HepG2 (cell line): ENCODE data around the gene KNL1. TPM values are rescaled to one million over a fixed set of nuclear protein-coding genes. Genes with fewer than 3 reads are reported as not detected.
A peak's percentile ranks its signal among the peaks of the same experiment; 100 is the strongest.

Source experiments
- ATM ChIP-seq: fragments of 450-650 bp; IDR thresholded peaks from 2 replicates; pipeline ENCODE4 v1.7.1; 2017; ENCODE audit warnings: mild to moderate bottlenecking, borderline replicate concordance
- CBFB ChIP-seq: sonication (generic); formaldehyde crosslinking; IDR thresholded peaks from 2 replicates; pipeline ENCODE4 v1.4.0; 2020; ENCODE audit warnings: missing genetic modification reagents
- DBP ChIP-seq: sonication (generic); formaldehyde crosslinking; IDR thresholded peaks from 2 replicates; pipeline ENCODE4 v1.4.0; 2020; ENCODE audit warnings: missing genetic modification reagents; ENCODE audit errors: not compliant biosample characterization
- FOXA3 ChIP-seq: IDR thresholded peaks from 2 replicates; pipeline ENCODE4 v1.6.1; 2016; ENCODE audit warnings: missing genetic modification reagents, missing compliant biosample characterization
- GATAD2A ChIP-seq: IDR thresholded peaks from 2 replicates; pipeline ENCODE4 v1.6.1; 2016
- IRF2 ChIP-seq: IDR thresholded peaks from 2 replicates; pipeline ENCODE4 v1.6.1; 2018; ENCODE audit warnings: missing genetic modification reagents, missing compliant biosample characterization
- IRX3 ChIP-seq: sonication (generic); formaldehyde crosslinking; IDR thresholded peaks from 2 replicates; pipeline ENCODE4 v1.8.1; 2023; ENCODE audit warnings: mild to moderate bottlenecking, low read depth, missing genetic modification reagents, borderline replicate concordance
- KLF16 ChIP-seq, 2 experiments: sonication (generic) in 1 of 2; formaldehyde crosslinking in 1 of 2; IDR thresholded peaks; 2 replicates each; pipeline versions ENCODE4 v1.6.1 to v1.8.0; 2016 to 2023; ENCODE audit warnings: missing genetic modification reagents in 2 of 2, missing compliant biosample characterization in 1 of 2
- MEIS2 ChIP-seq: sonication (generic); formaldehyde crosslinking; IDR thresholded peaks from 2 replicates; pipeline ENCODE4 v1.9.0; 2021; ENCODE audit warnings: mild to moderate bottlenecking, missing genetic modification reagents
- PPARG ChIP-seq: conservative IDR thresholded peaks from 2 replicates; pipeline ENCODE4 v1.6.1; 2016; ENCODE audit warnings: missing biosample characterization, missing genetic modification reagents
- SALL2 ChIP-seq: sonication (generic); formaldehyde crosslinking; IDR thresholded peaks from 2 replicates; pipeline ENCODE4 v1.8.1; 2023; ENCODE audit warnings: mild to moderate bottlenecking, missing genetic modification reagents, inconsistent platforms
- SIX1 ChIP-seq: sonication (generic); formaldehyde crosslinking; IDR thresholded peaks from 2 replicates; pipeline ENCODE4 v1.4.0; 2020; ENCODE audit warnings: missing genetic modification reagents, borderline replicate concordance
- SRF ChIP-seq: IDR thresholded peaks from 2 replicates; pipeline ENCODE4 v1.6.1; 2011; ENCODE audit warnings: mild to moderate bottlenecking, low read depth, low read length, moderate library complexity
- TEAD3 ChIP-seq: optimal IDR thresholded peaks from 2 replicates; pipeline ENCODE3; 2016; ENCODE audit warnings: borderline replicate concordance
- TGIF2 ChIP-seq: IDR thresholded peaks from 2 replicates; pipeline ENCODE4 v1.6.1; 2016; ENCODE audit warnings: control low read depth, missing compliant biosample characterization
- ZNF160 ChIP-seq: sonication (generic); formaldehyde crosslinking; IDR thresholded peaks from 2 replicates; pipeline ENCODE4 v1.8.0; 2022; ENCODE audit warnings: mild to moderate bottlenecking, inconsistent platforms, missing genetic modification reagents
- ZNF207 ChIP-seq: fragments of 450-650 bp; IDR thresholded peaks from 2 replicates; pipeline ENCODE4 v1.6.1; 2016; ENCODE audit warnings: antibody characterized with exemption, borderline replicate concordance
- ZNF280D ChIP-seq: sonication (generic); formaldehyde crosslinking; IDR thresholded peaks from 2 replicates; pipeline ENCODE4 v1.5.1; 2020; ENCODE audit warnings: mild to moderate bottlenecking, missing genetic modification reagents
- ZNF33B ChIP-seq: sonication (generic); formaldehyde crosslinking; IDR thresholded peaks from 2 replicates; pipeline ENCODE4 v1.5.1; 2020; ENCODE audit warnings: mild to moderate bottlenecking, missing genetic modification reagents
- ZNF512B ChIP-seq: sonication (generic); formaldehyde crosslinking; IDR thresholded peaks from 2 replicates; pipeline ENCODE4 v1.5.1; 2020; ENCODE audit warnings: missing genetic modification reagents, mild to moderate bottlenecking, borderline replicate concordance
- ZNF644 ChIP-seq: IDR thresholded peaks from 2 replicates; pipeline ENCODE4 v1.6.1; 2016; ENCODE audit warnings: low read depth
- ZNF790 ChIP-seq: sonication (generic); formaldehyde crosslinking; IDR thresholded peaks from 2 replicates; pipeline ENCODE4 v1.8.0; 2022; ENCODE audit warnings: missing genetic modification reagents, mild to moderate bottlenecking, borderline replicate concordance
- polyA plus RNA-seq, 8 experiments: library from polyadenylated mRNA; depleted of rRNA in 3 of 8; stranded (reverse) in 7 of 8; unstranded in 1 of 8; fragments of >200 nt; fragmentation: Illumina TruSeq in 4 of 8; extraction: Trizol in 4 of 8; gene quantifications; 2 replicates each; pipeline versions ENCODE4 v1.2.1 to v1.2.3, GENCODE V29; 2011 to 2016; ENCODE audit warnings: low read depth in 4 of 8, missing spikeins in 1 of 8, mixed read lengths in 1 of 8; ENCODE audit not compliant: insufficient read depth in 1 of 8
- total RNA-seq, 5 experiments: library from RNA; depleted of rRNA; stranded (reverse); fragments of >200 nt; fragmentation: Illumina TruSeq; extraction: Trizol; gene quantifications; 2 replicates each; pipeline ENCODE4 v1.2.3, GENCODE V29; 2016; ENCODE audit warnings: low read depth in 1 of 5
- TF ChIP-seq, protein P1 (sequence below): sonication (generic); formaldehyde crosslinking; IDR thresholded peaks from 2 replicates; pipeline ENCODE4 v1.5.1; 2020; ENCODE audit warnings: mild to moderate bottlenecking, missing genetic modification reagents, moderate library complexity
- TF ChIP-seq, protein P2 (sequence below): IDR thresholded peaks from 2 replicates; pipeline ENCODE4 v1.6.1; 2012; ENCODE audit warnings: inconsistent platforms

KNL1 gene
- total and polyA plus RNA-seq, 2 of the 13 experiments (the other 11 are each of a cell fraction or from before 2014, with no cell fraction given): 8.0 to 21.4 TPM

GRCh38 chr15:40591389-40591788 lies 2.7 kb upstream of the KNL1 start (continued):
- TF ChIP-seq IRX3 (CRISPR knock-in tag) (no peak), CBFB (CRISPR knock-in tag) (no peak), ZNF33B (no peak), KLF16 (CRISPR knock-in tag; IDR thresholded peaks at IDR 0.05) (no peak), ZNF512B (CRISPR knock-in tag) (no peak), ZNF207 (no peak), PPARG (CRISPR knock-in tag) (no peak), DBP (no peak), MEIS2 (CRISPR knock-in tag) (no peak), GATAD2A (CRISPR knock-in tag) (peak; percentile 43; the same call in 1 of the 2 replicates), ZNF644 (CRISPR knock-in tag) (no peak), ATM (no peak), IRF2 (CRISPR knock-in tag) (no peak), ZNF160 (CRISPR knock-in tag) (no peak), SRF (no peak), FOXA3 (CRISPR knock-in tag) (peak; percentile 63), TEAD3 (peak; percentile 54), ZNF790 (no peak), SIX1 (CRISPR knock-in tag) (no peak), SALL2 (CRISPR knock-in tag) (no peak), ZNF280D (CRISPR knock-in tag) (no peak), TGIF2 (CRISPR knock-in tag) (no peak)
- TF ChIP-seq, protein P1, sequence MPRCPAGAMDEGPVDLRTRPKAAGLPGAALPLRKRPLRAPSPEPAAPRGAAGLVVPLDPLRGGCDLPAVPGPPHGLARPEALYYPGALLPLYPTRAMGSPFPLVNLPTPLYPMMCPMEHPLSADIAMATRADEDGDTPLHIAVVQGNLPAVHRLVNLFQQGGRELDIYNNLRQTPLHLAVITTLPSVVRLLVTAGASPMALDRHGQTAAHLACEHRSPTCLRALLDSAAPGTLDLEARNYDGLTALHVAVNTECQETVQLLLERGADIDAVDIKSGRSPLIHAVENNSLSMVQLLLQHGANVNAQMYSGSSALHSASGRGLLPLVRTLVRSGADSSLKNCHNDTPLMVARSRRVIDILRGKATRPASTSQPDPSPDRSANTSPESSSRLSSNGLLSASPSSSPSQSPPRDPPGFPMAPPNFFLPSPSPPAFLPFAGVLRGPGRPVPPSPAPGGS (CRISPR knock-in tag): no peak
- TF ChIP-seq, protein P2, sequence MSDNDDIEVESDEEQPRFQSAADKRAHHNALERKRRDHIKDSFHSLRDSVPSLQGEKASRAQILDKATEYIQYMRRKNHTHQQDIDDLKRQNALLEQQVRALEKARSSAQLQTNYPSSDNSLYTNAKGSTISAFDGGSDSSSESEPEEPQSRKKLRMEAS: no peak
